AG10803 (cell line): ENCODE results near the gene SMOC2.

Experiments
- DNase-seq: peaks from one replicate; pipeline ENCODE4 v3.0.0; 2010; ENCODE audit warnings: low read depth
- H3K4me3 ChIP-seq: 2 replicates; pipeline ENCODE4 v1.5.1; 2011; ENCODE audit warnings: mild to moderate bottlenecking, low read length, control low read depth
- CTCF ChIP-seq: conservative IDR thresholded peaks from 2 replicates; pipeline ENCODE4 v1.5.1; 2011; ENCODE audit warnings: mild to moderate bottlenecking, low read length, control low read depth, inconsistent platforms

SMOC2 gene, protein sequence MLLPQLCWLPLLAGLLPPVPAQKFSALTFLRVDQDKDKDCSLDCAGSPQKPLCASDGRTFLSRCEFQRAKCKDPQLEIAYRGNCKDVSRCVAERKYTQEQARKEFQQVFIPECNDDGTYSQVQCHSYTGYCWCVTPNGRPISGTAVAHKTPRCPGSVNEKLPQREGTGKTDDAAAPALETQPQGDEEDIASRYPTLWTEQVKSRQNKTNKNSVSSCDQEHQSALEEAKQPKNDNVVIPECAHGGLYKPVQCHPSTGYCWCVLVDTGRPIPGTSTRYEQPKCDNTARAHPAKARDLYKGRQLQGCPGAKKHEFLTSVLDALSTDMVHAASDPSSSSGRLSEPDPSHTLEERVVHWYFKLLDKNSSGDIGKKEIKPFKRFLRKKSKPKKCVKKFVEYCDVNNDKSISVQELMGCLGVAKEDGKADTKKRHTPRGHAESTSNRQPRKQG

DNA sequence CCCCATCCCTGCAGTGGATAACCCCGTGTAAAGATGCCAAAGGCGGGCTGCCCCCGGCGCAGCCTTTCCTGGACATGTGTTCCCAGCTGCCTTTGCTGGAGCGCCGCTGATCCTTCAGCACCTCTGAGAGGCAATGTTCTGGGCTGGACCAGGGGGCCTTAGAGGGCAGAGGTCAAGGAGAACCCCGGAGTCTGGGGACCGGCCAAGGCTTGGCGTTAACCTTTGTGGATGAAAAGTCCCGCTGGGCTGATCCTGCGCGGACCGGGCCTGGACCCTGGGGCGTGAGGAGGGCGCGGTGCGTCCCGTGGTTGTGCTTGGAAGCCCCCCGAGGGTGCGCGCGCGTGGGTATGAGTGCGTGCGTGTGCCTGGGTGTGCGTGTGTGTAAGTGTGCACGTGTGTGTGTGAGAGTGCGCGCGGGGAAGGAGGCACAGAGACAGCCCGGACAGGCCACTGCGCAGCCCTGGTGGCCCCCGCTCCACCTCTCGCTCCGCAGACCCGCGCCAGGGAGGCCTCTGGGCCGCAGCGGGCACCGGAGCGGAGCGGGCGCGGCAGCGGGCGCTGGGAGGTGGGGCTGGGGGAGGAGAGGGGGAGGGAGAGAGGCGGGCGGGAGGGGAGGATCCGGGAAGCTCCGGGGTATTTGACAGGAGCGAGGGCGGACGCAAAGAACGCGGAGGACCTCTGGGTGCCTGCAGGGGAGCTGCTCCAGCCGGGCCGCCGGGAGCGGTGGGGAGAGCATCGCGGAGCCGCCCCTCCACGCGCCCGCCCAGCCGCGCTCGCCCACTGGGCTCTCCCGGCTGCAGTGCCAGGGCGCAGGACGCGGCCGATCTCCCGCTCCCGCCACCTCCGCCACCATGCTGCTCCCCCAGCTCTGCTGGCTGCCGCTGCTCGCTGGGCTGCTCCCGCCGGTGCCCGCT, at the start of gene SMOC2:
SMOC2 (plus strand) TSS at position 665 of the 914 bp plus-strand sequence; CDS start at position 852, 187 bp downstream.
- TF ChIP-seq CTCF = no peak
- no peak for DNase-seq
- H3K4me3 ChIP-seq = no peak within 1 kb of the TSS

DNA sequence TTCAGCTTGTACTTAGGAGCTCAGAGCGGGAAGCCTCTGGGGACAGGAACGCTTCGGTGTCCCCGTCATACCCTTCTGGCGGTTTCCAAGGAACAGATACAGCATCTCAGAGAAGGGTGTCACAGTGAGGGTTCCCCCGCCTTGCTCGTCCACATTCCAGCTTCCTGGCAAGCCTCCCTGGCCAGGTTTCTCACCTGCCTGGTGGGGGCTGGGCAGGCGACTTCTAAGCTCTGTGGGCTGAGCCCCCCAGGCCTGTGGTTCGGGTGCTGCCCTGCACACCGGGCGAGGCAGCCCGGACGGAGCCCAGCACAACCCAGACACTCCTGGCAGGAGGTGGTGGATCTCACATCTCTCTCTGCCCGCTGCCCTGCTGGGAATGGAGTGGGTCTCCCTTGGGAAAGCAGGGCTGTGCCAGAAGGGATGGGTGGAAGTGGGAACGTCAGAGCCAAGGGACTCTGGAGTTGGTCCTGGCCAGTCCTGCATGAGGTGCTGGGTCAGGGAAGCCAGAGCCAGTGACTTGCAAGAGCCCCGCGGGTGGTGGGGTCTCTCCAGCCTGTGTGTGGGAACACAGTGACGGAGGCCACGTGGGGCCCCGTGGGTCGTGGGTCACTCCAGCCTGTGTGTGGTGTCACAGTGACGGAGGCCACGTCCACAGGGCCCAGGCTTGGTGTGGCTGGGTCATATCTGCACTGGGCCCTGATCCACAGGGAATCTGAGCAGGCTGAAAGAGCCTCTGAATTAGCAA, 47.7 kb upstream of the SMOC2 start:
- no peak for TF ChIP-seq CTCF
- no peak overlapping the region for H3K4me3 ChIP-seq
- no peak for DNase-seq

GRCh38 chr6:168394606-168395005, 46.4 kb upstream of the SMOC2 start:
- no peak for DNase-seq
- TF ChIP-seq CTCF = no peak
- no peak overlapping the region for H3K4me3 ChIP-seq

DNA sequence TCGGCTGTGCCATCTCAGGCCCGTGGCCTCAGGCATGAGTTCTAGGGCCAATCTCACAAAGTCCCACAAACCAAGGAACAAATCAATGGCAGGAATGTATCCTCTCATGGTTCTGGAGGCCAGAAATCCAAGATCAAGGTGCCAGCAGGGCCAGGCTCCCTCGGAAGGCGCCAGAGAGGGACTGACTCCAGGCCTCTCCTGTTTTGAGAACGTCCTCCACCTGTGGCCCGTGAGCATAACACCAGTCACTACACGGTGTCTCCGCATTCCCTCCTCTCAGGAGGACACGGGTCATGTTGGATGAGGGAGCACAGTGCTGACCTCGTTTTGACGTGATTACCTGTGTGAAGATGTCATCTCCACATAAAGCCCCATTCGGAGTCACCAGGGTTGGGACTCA, 45.0 kb upstream of the SMOC2 start:
- DNase-seq = no peak
- no peak for TF ChIP-seq CTCF
- H3K4me3 ChIP-seq = no peak overlapping the region

DNA sequence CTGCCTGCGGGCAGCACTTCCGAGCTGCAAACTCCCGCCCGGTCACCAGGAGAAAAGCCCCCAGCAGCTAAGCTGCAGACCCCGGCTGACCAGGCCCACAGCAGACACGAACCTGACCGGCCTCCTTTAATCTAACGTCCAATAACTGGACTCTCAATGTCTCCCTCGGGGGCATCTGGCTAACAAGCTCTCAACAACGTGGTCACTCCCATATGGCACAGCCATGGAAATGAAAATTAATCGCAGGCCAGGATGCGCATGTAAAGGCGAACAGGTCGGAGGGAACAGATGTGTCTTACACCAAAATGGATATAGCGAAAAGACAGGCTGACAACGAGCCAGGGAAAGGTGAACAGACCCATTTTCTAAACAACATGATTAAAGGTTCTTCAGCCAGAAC, 44.4 kb upstream of the SMOC2 start:
- no peak for DNase-seq
- TF ChIP-seq CTCF = no peak
- H3K4me3 ChIP-seq = no peak overlapping the region

DNA sequence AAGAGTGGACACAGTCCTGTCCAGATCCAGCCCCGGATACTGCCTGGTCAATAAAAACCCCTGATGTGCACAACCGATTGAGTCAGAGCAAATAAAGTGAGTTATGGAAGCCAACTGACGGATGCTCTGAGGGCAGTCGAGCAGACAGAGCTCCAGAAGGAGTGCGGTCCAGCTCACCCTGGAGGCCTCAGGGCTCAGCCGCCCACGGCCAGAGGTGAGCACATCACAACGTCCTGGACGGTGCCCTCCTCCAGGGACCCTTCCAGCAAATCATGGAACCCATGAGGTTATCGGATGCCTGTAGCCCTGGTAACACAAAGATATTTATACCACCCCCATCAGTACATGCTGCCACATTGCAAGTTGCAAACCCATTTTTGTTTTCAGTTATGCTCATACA, 44.0 kb upstream of the SMOC2 start:
- H3K4me3 ChIP-seq = no peak overlapping the region
- no peak for DNase-seq
- TF ChIP-seq CTCF = no peak
